ENCODE data around the gene RPS27L. TPM values are rescaled to one million over a fixed set of nuclear protein-coding genes. Genes with fewer than 3 reads are reported as not detected.
A peak's percentile ranks its signal among the peaks of the same experiment; 100 is the strongest.

RPS27L gene
- total and polyA plus RNA-seq, 9 of the 15 experiments (the other 6 are each of a cell fraction or from before 2014, with no cell fraction given): 72.2 to 382 (median 116) TPM

GRCh38 chr15:63198371-63199250 is 41.3 kb upstream of the RPS27L start (continued):
- TF ChIP-seq AFF1 (IDR thresholded peaks at IDR 0.05; ENCODE audit: low read depth in 1 of 2, partially characterized antibody in 2 of 2) (peak in 1 of 2 experiments; percentile 25), ZNF551 (CRISPR knock-in tag; IDR thresholded peaks at IDR 0.05) (no peak), NFIC (IDR thresholded peaks at IDR 0.05) (peak; percentile 77), TCF3 (CRISPR knock-in tag; IDR thresholded peaks at IDR 0.05) (0 out of 2 replicates have a peak, but pooled peaks have one; percentile 3), ZNF764 (CRISPR knock-in tag; IDR thresholded peaks at IDR 0.05; ENCODE audit: low read depth) (no peak), ZBTB34 (CRISPR knock-in tag; IDR thresholded peaks at IDR 0.05) (no peak)

All from K562 (cell line).